Regular cardiac myocyte (primary cell): Measurements from ENCODE around the gene MAPK14. TPM values are rescaled to one million over a fixed set of nuclear protein-coding genes. Genes with fewer than 3 reads are reported as not detected.

Source experiments
- total RNA-seq: library from RNA; depleted of rRNA; stranded (reverse); fragments of >200 nt; gene quantifications from 2 replicates; pipeline ENCODE4 v1.2.3, GENCODE V29; 2014

The MAPK14 gene
- 54.7 and 56.0 TPM in 2 replicates for total RNA-seq

GRCh38 chr6:36027501-36028087 lies at the start of gene MAPK14:
Gene MAPK14 (plus strand): TSS chr6:36027808. CDS start chr6:36028158, 350 bp downstream.

GRCh38 chr6:36023996-36024795 lies 3.4 kb upstream of the MAPK14 start, which contains the start of gene SLC26A8:
Gene SLC26A8 (minus strand): TSS chr6:36024641. CDS start chr6:36019707, 4,934 bp downstream.

GRCh38 chr6:36129941-36130666 lies 102.5 kb downstream of the MAPK14 start, which contains the start of gene MAPK13:
Gene MAPK13 (plus strand): TSS chr6:36130513. CDS start chr6:36130583, 70 bp downstream.

Other genes starting within 250 kb of the MAPK14 start
- gene CLPSL1, start 246.8 kb upstream of the MAPK14 start, total RNA-seq, result not detected in 2 replicates
- gene CLPS, start 230.5 kb upstream of the MAPK14 start, total RNA-seq, result not detected in 2 replicates
- gene LHFPL5, start 222.5 kb upstream of the MAPK14 start, total RNA-seq, result not detected in 2 replicates
- gene SRPK1, start 106.7 kb upstream of the MAPK14 start, total RNA-seq, result 57.5 and 95.7 TPM in 2 replicates
- gene SLC26A8, start 3.2 kb upstream of the MAPK14 start, total RNA-seq, result not detected in 2 replicates
- 16.6 and 26.5 TPM in 2 replicates for gene MAPK13, start 102.7 kb downstream of the MAPK14 start, total RNA-seq
- 9.0 and 11.8 TPM in 2 replicates for gene BRPF3, start 168.9 kb downstream of the MAPK14 start, total RNA-seq
- not detected in 2 replicates for gene PNPLA1, start 242.3 kb downstream of the MAPK14 start, total RNA-seq